GM18868 (cell line): Measurements from ENCODE around the gene RNASEL.
A peak's percentile ranks its signal among the peaks of the same experiment; 100 is the strongest.

Experiments used
- ATAC-seq: cut with Tn5 transposase; IDR thresholded peaks from one replicate; pipeline ENCODE4 v1.9.1; 2021; ENCODE audit warnings: mild to moderate bottlenecking, moderate library complexity; ENCODE audit not compliant: unreplicated experiment

RNASEL gene

GRCh38 chr1:182601416-182601786 lies 12.3 kb upstream of the RNASEL start:
- ATAC-seq = no peak

- no peak for ATAC-seq
These were observed 11.8 kb upstream of the RNASEL start for GRCh38 chr1:182600745-182601415.

GRCh38 chr1:182600036-182600713 lies 11.1 kb upstream of the RNASEL start:
- no peak for ATAC-seq

- ATAC-seq = no peak
These were observed 10.3 kb upstream of the RNASEL start for GRCh38 chr1:182599339-182599738.

- ATAC-seq = no peak
These were observed 9.2 kb upstream of the RNASEL start for GRCh38 chr1:182598296-182598695.

- no peak for ATAC-seq
These were observed 7.9 kb upstream of the RNASEL start for GRCh38 chr1:182596934-182597333.

GRCh38 chr1:182595641-182596240 lies 6.7 kb upstream of the RNASEL start:
- no peak for ATAC-seq

- ATAC-seq = no peak
These were observed 875 bp upstream of the RNASEL start for GRCh38 chr1:182589931-182590330.

- ATAC-seq = peak; percentile 10
These were observed 464 bp upstream of the RNASEL start for GRCh38 chr1:182589520-182589919.

GRCh38 chr1:182587666-182588499 lies 1.2 kb downstream of the RNASEL start:
- ATAC-seq = no peak

GRCh38 chr1:182587093-182587492 lies 2.0 kb downstream of the RNASEL start:
- no peak for ATAC-seq

- ATAC-seq = no peak
These were observed 2.7 kb downstream of the RNASEL start for GRCh38 chr1:182586380-182586779.

- ATAC-seq = no peak
These were observed 4.3 kb downstream of the RNASEL start for GRCh38 chr1:182584746-182585145.

GRCh38 chr1:182580736-182581135 lies 8.3 kb downstream of the RNASEL start:
- ATAC-seq = no peak

- no peak for ATAC-seq
These were observed 13.4 kb downstream of the RNASEL start for GRCh38 chr1:182575540-182576149.

- ATAC-seq = no peak
These were observed 14.9 kb downstream of the RNASEL start for GRCh38 chr1:182574156-182574555.

GRCh38 chr1:182570611-182570970 lies 18.5 kb downstream of the RNASEL start:
- no peak for ATAC-seq

GRCh38 chr1:182569939-182570610 lies 19.0 kb downstream of the RNASEL start:
- no peak for ATAC-seq

GRCh38 chr1:182568647-182569284 lies 20.3 kb downstream of the RNASEL start:
- ATAC-seq = no peak

- ATAC-seq = no peak
These were observed 21.4 kb downstream of the RNASEL start for GRCh38 chr1:182567629-182568028.
